GM18498 (cell line): ENCODE measurements around the gene FKBP15.

ENCODE experiments used
- ATAC-seq: cut with Tn5 transposase; IDR thresholded peaks from one replicate; pipeline ENCODE4 v1.9.1; 2021; ENCODE audit warnings: mild to moderate bottlenecking, moderate library complexity; ENCODE audit not compliant: unreplicated experiment

Gene FKBP15

DNA sequence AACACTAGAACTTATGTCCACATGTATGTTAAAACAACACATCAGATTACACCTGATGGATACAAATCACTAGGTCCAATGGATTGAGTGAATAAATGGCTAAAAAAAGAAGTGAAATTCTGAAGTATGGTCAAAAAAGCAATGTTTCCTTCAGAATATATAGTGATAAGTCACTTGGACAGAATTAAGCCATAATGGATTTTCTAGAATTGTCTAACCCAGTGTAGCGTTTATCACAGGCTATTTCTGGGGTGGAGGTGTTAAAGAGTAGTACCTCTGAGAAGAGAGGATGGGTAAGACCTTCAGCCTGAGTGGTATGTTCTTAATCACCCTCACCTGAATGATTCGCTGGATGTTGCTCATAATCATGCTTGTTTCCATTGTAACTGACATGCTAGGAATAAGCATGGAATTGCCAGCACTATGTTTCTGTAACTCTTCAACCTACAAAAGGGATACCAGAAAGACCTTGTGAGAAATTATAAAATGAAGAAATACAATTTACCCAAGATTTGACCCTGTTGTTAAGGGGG lies 37.1 kb downstream of the FKBP15 start:
- no peak for ATAC-seq

DNA sequence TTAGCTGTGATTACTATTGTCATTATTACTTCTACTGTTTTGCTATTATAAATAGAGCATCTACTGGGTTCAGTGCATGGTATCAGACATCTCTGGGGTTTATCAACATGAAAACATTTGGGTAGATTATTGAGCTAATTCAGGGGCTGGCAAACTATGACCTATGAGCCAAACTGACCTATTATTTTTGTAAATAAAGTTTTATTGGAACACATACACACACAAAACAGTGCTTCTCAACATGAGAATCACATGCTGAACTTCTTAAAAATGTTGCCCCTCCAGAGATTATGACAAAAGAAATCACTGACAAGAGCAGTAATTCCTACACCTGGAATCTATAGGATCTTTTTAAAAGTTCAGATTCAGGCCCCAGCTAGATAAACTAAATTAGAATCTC lies 39.9 kb downstream of the FKBP15 start:
- no peak for ATAC-seq

DNA sequence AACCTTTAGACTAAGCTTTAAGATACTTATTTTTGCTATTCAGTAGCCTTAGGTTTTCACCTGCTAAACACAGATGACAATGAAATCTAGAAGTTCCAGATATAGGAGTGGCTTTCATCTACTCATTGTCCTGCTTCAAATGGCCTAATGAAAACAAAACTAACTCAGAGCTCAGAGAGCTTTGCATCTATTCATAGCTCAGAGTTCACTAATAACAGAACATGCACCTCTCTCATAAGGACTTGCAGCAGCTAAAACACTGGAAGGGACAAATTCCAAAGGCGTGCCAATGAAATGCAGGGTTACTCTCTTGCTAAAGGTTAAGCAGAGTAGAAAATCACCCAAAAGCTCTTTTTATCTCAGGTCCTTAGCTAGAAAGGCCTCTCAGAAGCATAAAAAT lies 41.2 kb downstream of the FKBP15 start:
- ATAC-seq = no peak

DNA sequence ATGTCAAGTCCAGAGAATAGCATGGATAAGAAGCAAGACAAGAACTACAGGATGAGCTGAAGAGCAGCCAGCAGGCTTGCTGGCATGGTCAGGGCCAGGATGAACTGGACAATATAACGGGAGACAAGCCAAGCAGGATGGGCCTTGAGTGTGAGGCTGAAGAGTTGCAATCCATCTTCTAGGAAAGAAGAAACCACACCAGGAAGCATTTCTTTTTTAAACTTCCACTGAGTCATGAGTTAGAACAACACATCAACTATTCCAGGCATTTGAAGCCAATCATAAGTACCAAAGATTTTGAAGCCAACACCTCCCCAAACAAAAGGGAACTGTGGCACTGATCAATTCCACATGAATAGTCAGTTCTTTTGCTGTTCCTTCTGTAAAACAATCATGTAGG lies 43.0 kb downstream of the FKBP15 start:
- ATAC-seq = no peak

DNA sequence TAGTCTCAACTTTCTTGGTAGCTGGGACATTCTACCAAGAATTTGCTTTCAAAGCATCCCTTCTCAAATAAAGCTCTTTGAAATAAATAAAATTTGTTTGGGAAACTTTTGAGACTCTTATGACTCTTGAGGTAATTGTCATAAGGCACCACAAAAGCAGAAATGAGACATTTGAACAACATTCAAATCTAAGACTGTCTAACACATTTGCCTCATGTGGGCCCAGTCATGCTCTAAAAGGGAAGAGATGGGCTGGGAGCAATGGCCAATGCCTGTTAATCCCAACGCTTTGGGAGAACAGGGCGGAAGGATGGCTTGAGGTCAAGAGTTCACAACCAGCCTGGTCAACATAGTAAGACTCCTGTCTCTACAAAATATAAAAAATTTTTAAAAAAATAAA lies 43.8 kb downstream of the FKBP15 start:
- ATAC-seq = no peak

DNA sequence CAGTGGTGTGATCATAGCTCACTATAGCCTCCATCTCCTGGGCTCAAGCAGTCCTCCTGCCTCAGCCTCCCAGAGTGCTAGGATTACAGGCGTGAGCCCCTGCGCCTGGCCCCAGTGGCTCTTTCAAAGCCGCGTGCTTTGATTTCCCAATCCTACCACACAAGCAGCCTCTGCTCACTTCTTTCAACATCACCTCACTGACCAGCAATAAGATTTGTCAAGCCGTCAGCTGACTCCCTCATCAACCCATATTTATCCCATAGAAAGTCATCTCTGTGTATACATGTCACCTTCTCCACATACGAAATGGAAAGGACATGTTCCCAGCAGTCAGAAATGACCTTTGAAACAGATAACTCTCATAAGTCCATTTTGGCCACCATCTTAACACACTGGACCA lies 44.3 kb downstream of the FKBP15 start:
- no peak for ATAC-seq

DNA sequence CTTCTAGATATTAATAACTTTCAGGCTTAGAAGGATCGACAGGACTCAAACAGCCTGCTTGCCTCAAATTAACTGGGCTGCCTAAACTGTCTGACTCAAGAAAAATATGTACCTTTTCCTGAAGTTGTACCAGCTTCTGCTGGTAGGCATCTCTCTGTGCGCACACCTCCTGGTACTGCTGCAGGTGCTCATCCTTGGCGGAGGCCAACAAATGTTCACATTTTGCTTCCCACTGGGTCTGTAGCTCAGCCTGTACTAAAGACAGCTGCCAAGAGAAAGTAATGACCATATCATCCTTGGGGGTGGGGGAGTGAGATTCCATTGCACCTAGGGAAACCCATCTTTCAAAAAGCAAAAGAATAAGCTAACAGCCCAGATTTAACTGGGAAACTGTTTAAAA lies 47.7 kb downstream of the FKBP15 start:
- no peak for ATAC-seq

DNA sequence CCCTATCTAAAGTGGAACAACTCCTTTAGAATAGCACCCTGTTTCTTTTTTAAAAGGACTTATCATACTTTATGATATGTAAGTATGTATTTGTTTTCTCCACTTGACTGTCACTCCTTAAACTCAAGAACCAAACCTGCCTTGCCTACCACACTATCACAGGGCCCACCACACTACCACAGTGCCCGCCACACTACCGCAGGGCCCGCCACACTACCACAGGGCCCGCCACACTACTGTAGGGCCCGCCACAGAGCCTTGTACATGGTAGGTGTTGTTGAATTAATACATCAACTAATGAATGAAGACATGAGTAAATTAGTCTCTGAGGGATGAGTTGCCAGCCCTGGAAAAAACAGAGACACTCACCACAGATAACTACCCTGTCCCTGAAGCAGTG lies 52.3 kb downstream of the FKBP15 start:
- no peak for ATAC-seq

DNA sequence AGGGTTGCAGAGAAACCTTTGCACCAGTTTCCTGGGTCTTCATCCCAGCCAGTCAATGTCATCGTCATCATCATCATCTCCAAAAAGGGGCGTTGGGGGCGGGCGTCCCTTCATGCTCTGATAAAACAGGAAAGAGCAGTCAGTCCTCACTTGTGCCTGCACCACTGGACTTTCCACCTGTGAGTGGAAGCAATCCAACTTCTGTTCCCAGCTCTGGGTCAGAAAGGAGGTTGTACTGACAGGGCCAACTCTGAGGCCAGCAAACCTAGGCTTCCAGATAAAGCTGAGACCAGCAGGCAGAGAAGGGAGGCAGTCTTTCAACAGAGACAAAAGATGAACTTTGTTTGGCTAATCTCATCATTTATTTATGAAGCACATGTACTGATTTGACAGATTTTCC lies 55.0 kb downstream of the FKBP15 start:
- ATAC-seq = no peak

DNA sequence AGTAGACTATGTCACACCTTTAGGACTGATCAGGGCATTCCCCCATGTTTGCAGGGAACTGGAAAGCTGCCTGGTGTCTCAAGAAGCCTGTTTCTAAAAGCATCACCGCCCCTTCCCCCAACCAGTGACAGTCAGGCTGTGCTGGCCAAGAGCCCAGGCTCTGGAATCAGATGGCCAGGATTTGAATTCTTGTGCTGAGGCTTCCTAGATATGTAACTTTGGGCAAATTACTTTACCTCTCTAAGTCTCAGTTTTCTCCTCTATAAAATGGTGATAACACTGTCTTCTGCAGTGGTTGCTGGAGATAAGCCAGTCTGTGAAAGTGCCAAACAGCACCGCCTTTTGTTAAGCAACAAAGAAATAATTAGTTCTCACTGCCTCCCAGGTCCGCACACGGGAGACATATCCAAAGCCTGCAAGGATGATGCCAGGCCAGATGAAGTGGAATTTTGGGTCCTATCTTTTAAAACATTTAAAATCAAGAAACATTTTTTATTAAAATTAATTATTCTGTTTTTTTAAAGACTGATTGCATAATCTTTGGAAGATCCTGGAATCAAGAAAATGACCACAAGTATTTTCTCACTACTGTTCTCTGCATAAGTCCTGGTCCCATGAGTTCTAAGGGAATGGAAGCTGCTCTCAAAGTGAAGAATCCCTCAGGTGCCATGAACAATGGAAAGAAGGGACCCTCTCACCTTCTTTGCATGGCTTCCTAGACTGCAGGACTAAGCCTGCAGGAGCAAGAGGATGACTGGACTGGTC lies 56.4 kb downstream of the FKBP15 start:
- ATAC-seq = no peak

DNA sequence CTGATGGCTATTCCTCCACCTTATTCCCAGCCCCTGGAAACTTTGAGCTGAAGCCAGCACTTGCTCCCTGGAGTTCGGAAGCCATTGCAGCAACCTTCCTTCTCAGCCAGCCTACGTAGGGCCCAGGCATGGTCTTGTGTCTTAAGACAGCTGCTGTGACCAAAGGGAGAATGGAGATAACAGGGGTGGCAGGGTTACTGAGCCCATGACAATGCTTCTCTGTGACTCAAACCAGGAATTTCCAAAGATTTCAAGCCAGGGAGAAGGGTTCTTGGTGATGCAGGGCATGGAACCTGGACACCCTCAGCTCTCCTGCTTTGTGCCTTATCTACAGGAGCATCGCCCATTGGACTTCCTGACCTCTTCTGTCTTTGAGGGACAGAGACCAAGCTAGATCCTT lies 58.1 kb downstream of the FKBP15 start:
- no peak for ATAC-seq

DNA sequence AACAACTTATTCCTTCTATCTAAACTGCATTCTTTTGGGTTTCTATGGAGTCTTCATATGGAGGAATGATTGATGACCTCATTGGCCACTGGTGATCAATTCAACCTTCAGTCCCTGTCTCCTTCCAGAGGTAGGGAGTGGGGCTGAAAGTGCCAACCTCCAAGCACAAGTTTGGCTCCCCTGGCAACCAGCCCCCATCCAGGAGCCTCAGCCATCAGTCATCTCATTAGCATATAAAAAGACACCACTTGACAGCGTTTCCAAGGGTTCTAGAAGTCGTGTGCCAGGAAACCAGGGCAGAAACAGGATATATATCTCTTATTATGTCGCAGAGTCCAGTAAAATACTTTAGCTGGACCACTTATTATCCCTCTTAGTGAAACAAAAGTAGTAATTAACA lies 60.5 kb downstream of the FKBP15 start:
- no peak for ATAC-seq

DNA sequence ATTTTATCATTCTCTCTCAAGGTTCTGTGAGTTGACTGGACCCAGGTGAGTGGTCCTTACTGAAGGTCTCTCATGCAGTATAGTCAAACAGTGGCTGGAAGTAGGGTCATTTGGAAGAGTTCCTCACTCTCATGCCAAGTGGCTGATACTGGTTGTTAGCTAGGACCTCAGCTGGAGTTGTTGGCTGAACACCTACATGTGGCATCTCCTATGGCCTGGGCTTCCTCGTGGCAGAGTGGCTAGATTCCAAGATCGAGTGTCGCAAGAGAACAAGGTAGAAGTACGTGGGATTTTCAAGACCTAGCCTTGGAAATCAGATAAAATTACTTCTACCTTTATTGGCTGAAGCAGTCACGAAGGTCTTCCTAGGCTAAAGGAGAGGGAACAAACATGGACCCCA lies 62.6 kb downstream of the FKBP15 start:
- ATAC-seq = no peak

DNA sequence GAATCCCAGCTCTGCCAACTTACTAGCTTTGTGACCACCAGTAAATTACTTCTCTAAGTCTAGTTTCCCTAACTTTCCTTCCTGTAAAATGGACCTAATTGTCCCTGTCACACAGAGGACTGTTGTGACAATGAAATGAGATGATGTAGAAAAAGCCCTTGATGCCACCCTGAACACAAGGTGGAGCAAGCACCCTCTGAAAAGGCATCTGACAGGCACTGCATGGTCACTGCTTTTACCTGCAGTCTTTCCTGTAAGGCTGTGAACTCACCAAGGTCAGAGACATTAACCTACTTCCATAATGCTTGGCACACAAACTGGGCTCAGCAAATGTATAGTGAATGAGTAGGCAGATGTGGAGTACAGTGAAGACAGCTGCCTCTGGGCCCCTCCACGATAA lies 64.2 kb downstream of the FKBP15 start:
- no peak for ATAC-seq

DNA sequence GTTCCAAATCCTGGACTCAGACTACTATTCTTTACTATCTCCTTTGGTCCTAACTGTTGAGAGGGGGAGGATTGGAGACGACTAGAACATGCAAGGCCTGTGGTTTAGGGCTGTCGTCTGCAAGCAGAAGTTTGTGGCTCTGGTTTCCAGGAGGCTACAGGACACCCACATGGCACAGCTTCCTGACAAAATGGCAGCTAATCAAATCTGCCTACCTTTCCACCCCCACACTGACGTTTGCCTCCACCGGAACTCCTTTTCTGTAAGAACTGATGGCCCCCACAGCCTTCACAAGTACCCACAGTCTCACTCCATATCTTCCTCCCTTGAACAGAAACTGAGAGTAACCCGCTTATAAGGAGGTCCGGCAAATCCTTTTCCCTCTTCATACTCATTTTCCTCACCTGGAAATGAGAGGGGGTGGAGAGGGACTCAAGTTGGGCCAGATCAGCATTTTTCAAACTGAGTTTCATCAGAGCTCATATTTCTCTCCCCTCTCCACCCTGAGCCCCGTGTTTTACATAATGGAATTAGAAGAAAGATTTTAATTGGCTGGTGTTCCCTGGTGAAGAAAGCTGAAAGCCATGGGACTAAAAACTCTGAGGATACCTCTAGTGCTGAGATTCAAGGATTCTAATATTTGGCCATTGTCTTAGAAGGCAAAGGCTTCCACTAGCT lies 65.0 kb downstream of the FKBP15 start:
- no peak for ATAC-seq

DNA sequence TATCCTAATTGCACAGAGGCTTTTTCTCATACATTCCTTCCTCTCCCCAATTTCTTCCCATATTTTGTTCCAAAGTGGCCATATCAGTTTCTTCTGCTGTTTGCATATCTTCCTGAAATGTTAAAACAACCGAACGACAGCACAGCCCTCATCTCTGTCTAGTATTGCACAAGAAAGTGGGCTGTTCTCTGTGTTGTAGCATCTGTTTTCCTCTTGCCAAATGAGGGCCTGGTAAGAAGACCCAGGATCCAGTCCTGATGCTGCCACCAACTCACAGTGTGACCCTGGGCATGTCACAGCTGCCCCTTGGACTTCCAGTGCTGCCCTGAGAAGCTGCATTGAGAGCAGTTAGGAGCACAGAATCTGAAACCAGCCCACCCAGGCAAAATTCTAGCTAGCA lies 66.1 kb downstream of the FKBP15 start:
- ATAC-seq = no peak

DNA sequence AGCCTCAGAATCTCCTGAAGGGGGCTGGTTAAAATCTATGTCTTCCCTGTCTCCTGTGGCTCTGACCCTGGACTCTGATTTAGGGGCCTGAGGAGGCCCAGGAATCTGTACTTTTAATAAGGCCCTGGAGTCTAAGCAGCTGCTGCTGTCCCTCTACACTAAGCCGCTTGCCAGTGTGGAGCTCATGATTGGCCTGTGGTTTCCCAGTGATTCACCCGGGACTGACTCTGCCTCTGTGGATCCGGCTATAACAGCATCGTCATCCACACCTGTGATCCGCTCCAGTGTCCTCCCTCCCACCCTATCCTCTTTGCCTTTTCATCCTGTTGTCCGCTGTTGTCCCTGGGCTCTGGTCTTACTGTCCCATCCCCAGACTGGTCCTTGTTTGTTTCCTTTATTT lies 66.6 kb downstream of the FKBP15 start:
- ATAC-seq = no peak

DNA sequence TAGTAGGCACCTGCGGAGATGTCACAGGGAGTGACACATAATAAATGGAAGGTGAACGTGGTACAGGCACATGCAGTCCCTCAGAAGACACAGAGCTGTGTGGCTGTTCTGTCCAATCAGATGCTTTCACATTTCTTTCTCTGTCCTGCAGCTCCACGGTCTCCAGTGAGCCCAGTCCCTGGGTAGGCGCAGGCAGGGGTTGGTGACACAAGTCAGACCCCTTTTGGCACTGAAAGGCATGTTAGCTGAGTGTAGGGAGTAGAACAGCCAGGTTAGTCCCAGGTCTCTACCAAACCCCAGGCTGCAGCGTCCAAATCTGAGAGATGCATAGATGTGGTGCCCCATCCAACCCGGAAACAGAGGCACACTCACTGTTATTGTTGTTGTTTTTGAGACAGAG lies 67.5 kb downstream of the FKBP15 start:
- ATAC-seq = no peak

DNA sequence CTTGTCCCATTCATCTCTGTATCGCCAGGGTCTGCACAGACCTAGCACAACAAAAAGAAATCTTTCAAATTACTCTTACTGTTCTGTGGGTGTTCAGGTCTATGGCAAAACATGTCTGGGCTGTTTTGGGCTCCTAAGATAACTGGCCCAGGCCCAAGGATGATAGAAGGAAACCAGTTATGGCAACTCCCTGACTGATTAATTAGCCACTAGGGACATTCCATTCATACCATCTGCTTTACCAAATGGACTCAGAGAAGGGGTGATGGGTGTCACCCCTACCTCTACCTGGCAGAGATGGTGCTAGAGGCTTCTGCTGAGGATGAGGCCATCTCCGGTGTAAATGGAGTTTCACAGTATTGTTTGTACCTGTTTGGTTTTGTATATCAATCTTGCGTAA lies 68.4 kb downstream of the FKBP15 start:
- no peak for ATAC-seq

DNA sequence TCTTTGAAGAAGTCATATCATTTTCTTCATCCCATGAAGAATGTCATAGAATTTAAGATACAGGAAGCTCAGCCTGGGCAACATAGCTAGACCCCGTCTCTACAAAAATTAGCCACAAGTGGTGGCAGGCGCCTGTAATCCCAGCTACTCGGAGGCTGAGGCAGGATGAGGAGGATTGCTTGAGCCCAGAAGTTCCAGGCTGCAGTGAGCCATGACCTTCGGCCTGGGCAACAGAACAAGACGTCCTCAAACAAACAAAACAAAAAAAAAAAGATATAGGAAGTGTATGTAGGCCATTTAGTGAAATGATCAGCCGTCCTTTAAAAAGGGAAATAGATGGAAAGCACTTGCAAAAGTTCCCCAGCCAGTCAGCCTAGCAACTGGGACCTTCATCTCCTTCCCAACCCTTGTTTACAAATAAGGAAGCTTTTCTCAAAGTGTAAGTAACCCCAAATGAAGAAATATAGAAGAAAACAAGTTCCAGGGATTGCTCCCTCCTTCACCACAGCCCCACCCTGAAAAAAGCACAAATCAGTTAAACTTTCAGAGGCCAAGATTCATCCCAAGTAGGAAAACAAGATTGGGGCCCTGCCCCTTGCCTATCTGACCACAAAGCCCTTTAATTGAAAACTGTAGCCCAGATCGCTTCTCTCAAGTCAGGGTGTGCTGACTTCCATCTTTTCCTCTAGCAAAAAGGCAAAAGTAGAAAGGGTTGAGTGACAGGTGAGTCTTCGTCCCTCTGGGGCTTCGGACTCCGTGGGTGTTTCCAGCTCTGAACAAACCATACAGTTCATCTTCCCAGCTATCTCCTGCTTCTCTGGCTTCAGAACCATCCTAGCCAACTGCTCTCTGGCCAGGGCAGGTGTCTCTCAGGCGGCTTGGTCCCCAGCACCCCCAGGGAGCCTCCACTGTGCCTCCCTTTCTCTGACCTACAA lies 69.1 kb downstream of the FKBP15 start:
- ATAC-seq = no peak
